B cell (primary cell): ENCODE measurements around the gene RNU11. TPM values are rescaled to one million over a fixed set of nuclear protein-coding genes. Genes with fewer than 3 reads are reported as not detected.
"Not testable (repeated sequence)": the region's sequence is repeated elsewhere in the genome, so short reads cannot be mapped to it uniquely, and the experiment has no call there.

ENCODE experiments used
- ATAC-seq: fragments of 200-7000 bp; cut with Tn5 transposase; one replicate; pipeline ENCODE4 v1.10.0; 2021; ENCODE audit warnings: low read depth, mild to moderate bottlenecking, moderate number of reproducible peaks, moderate library complexity
- CTCF ChIA-PET: fragments of 350-600 bp; sonication (Branson Sonifier 250); formaldehyde crosslinking; loops from one replicate; lab custom pipeline; 2021; ENCODE audit warnings: antibody characterized with exemption, inconsistent platforms; lab: Charles Lee
- POLR2A ChIA-PET: fragments of 350-600 bp; sonication (Branson Sonifier 250); formaldehyde crosslinking; loops from one replicate; lab custom pipeline; 2021; ENCODE audit warnings: antibody characterized with exemption; lab: Charles Lee
- DNase-seq: peaks from one replicate; pipeline ENCODE4 v3.0.0; 2013
- H2AFZ ChIP-seq: 2 replicates; pipeline ENCODE4 v1.6.1; 2012; ENCODE audit warnings: mild to moderate bottlenecking, low read depth, low read length; ENCODE audit not compliant: insufficient read depth, poor library complexity, severe bottlenecking
- H3K27ac ChIP-seq, 2 donors: 1 replicate in 1 of 2; 2 replicates in 1 of 2; pipeline ENCODE4 v1.5.1; 2012 to 2013; ENCODE audit warnings: low read length in 2 of 2, mild to moderate bottlenecking in 2 of 2, moderate library complexity in 1 of 2
- H3K27me3 ChIP-seq, 4 experiments: fragments of 200-600 bp in 1 of 4; sonication (generic) in 1 of 4; replicated peaks in 1 of 4; 1 replicate in 2 of 4; 2 replicates in 2 of 4; pipeline versions ENCODE4 v1.6.1 to v1.7.0; 2013 to 2016; ENCODE audit warnings: low read length in 3 of 4, mild to moderate bottlenecking in 2 of 4, mixed read lengths in 1 of 4, moderate library complexity in 1 of 4; ENCODE audit not compliant: insufficient read depth in 4 of 4, control insufficient read depth in 3 of 4; ENCODE audit errors: control extremely low read depth in 1 of 4
- H3K36me3 ChIP-seq, 2 experiments: replicated peaks in 1 of 2; 1 replicate in 1 of 2; 2 replicates in 1 of 2; pipeline versions ENCODE4 v1.6.1 to v1.7.1; 2013; ENCODE audit warnings: low read length in 1 of 2; ENCODE audit not compliant: insufficient read depth in 2 of 2, control insufficient read depth in 1 of 2; ENCODE audit errors: control extremely low read depth in 1 of 2, extremely low read depth in 1 of 2
- H3K4me1 ChIP-seq, 2 donors: fragments of 200-600 bp in 1 of 2; sonication (generic) in 1 of 2; 1 replicate in 1 of 2; 2 replicates in 1 of 2; pipeline versions ENCODE4 v1.5.1 to v1.6.1; 2013 to 2017; ENCODE audit warnings: low read length in 2 of 2; ENCODE audit not compliant: control insufficient read depth in 2 of 2, insufficient read depth in 2 of 2
- H3K4me2 ChIP-seq: replicated peaks from 2 replicates; pipeline ENCODE3; 2012; ENCODE audit warnings: mild to moderate bottlenecking, low read depth, low read length; ENCODE audit not compliant: poor library complexity, severe bottlenecking
- H3K4me3 ChIP-seq, 5 experiments: fragments of 200-600 bp in 1 of 5; sonication (generic) in 1 of 5; 1 replicate in 3 of 5; 2 replicates in 2 of 5; pipeline versions ENCODE4 v1.5.1 to v1.7.0; 2011 to 2016; ENCODE audit warnings: low read length in 4 of 5, mild to moderate bottlenecking in 4 of 5, low read depth in 2 of 5, control low read depth in 1 of 5, moderate library complexity in 1 of 5; ENCODE audit not compliant: insufficient read depth in 1 of 5; ENCODE audit errors: control extremely low read depth in 1 of 5, extremely low read depth in 1 of 5
- H3K79me2 ChIP-seq: fragments of 200-600 bp; sonication (generic); one replicate; pipeline ENCODE4 v1.6.0; 2016; ENCODE audit warnings: low read length; ENCODE audit not compliant: control insufficient read depth, insufficient read depth
- H3K9ac ChIP-seq: fragments of 200-600 bp; sonication (generic); 2 replicates; pipeline ENCODE4 v1.6.1; 2017; ENCODE audit warnings: mild to moderate bottlenecking, low read length, moderate library complexity
- H3K9me3 ChIP-seq, 3 donors: one replicate each; pipeline versions ENCODE4 v1.6.1 to v1.7.1; 2013; ENCODE audit warnings: low read length in 2 of 3; ENCODE audit not compliant: control insufficient read depth in 2 of 3, insufficient read depth in 1 of 3; ENCODE audit errors: control extremely low read depth in 1 of 3
- H4K20me1 ChIP-seq: 2 replicates; pipeline ENCODE4 v1.6.0; 2012; ENCODE audit warnings: mild to moderate bottlenecking, low read length; ENCODE audit not compliant: insufficient read depth, control insufficient read depth, poor library complexity, severe bottlenecking
- H3K27ac Mint-ChIP-seq: one replicate; pipeline ENCODE4 v1.8.0; 2021; ENCODE audit warnings: mixed read lengths
- H3K27me3 Mint-ChIP-seq: one replicate; pipeline ENCODE4 v1.8.0; 2021; ENCODE audit warnings: mixed read lengths
- H3K4me1 Mint-ChIP-seq: one replicate; pipeline ENCODE4 v1.8.0; 2021; ENCODE audit warnings: mixed read lengths
- H3K4me3 Mint-ChIP-seq: one replicate; pipeline ENCODE4 v1.8.0; 2021; ENCODE audit warnings: mixed read lengths
- H3K9me3 Mint-ChIP-seq: one replicate; pipeline ENCODE4 v1.8.0; 2022; ENCODE audit warnings: mixed read lengths; ENCODE audit not compliant: insufficient read depth
- EZH2 ChIP-seq: IDR thresholded peaks from 2 replicates; pipeline ENCODE4 v1.6.1; 2012; ENCODE audit warnings: borderline replicate concordance, low read depth, mild to moderate bottlenecking, moderate library complexity, low read length; ENCODE audit not compliant: insufficient read depth, poor library complexity, severe bottlenecking
- WGBS: methylation state at CpG from one replicate; pipeline ENCODE4 v1.1.5; 2013; ENCODE audit warnings: missing lambda C conversion rate; ENCODE audit not compliant: insufficient coverage; 5-methylcytosine and 5-hydroxymethylcytosine counted together
- intact Hi-C: fragments of 100-400 bp; cut with micrococcal nuclease; formaldehyde crosslinking; loops from one replicate; pipeline ENCODE4 v1.10.0; 2022
- polyA plus RNA-seq: library from polyadenylated mRNA; depleted of rRNA; stranded (reverse); fragments of >200 nt; gene quantifications from 2 replicates; pipeline ENCODE4 v1.2.3, GENCODE V29; 2012
- total RNA-seq, 2 donors: library from RNA; stranded (reverse); fragments of 120-200 nt in 1 of 2; gene quantifications; 1 replicate in 1 of 2; 2 replicates in 1 of 2; pipeline versions ENCODE4 v1.2.3 to v1.2.4, GENCODE V29; 2013 to 2022
- TF ChIP-seq, protein P1 (sequence below): fragments of 200-600 bp; IDR thresholded peaks from one replicate; pipeline ENCODE4 v1.8.0; 2022; ENCODE audit warnings: antibody characterized with exemption, mild to moderate bottlenecking

RNU11 gene
- total and polyA plus RNA-seq, 2 donors (not counting 1 experiment from before 2014, with no cell fraction given) = not detected

- ATAC-seq (no peak), DNase-seq (no peak)
- Mint-ChIP-seq H3K27me3 (no peaks in the 10 kb centered on the region), H3K4me3 (no peak overlapping the region), H3K4me1 (peaks cover 53% of the 10 kb centered on the region), H3K27ac (peak overlapping the region; percentile 62), H3K9me3 (no peaks in the 10 kb centered on the region)
- intact Hi-C loops = loop anchor here (10.0 kb wide), 1 partner anchor 401 kb away; no protein-coding TSS in a partner anchor
- H3K27me3 ChIP-seq = no peaks in the 10 kb centered on the region
- peaks cover 33 to 41% of the 10 kb centered on the region in 2 donors for H3K4me1 ChIP-seq
- ChIA-PET POLR2A (interaction anchor here (0.7 to 3.1 kb wide), 2 partner anchors 21 to 90 kb away, joined by 3 to 41 read pairs; partner anchors contain the start of gene YTHDF2), CTCF (no interaction called here)
- peaks cover 30% of the 10 kb centered on the region for H3K79me2 ChIP-seq
- WGBS = no CpG with 5 or more reads among the region's 1 CpG
- no peaks in the 10 kb centered on the region for H3K9me3 ChIP-seq
- TF ChIP-seq, protein P1, sequence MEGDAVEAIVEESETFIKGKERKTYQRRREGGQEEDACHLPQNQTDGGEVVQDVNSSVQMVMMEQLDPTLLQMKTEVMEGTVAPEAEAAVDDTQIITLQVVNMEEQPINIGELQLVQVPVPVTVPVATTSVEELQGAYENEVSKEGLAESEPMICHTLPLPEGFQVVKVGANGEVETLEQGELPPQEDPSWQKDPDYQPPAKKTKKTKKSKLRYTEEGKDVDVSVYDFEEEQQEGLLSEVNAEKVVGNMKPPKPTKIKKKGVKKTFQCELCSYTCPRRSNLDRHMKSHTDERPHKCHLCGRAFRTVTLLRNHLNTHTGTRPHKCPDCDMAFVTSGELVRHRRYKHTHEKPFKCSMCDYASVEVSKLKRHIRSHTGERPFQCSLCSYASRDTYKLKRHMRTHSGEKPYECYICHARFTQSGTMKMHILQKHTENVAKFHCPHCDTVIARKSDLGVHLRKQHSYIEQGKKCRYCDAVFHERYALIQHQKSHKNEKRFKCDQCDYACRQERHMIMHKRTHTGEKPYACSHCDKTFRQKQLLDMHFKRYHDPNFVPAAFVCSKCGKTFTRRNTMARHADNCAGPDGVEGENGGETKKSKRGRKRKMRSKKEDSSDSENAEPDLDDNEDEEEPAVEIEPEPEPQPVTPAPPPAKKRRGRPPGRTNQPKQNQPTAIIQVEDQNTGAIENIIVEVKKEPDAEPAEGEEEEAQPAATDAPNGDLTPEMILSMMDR = no peak
- no peak for TF ChIP-seq EZH2
- H3K4me3 ChIP-seq = no peak overlapping the region
- H2AFZ ChIP-seq = no peak overlapping the region
- H3K9ac ChIP-seq = no peak overlapping the region
- H3K36me3 ChIP-seq = no peaks in the 10 kb centered on the region
- no peak overlapping the region for H3K27ac ChIP-seq
- H4K20me1 ChIP-seq = no peaks in the 10 kb centered on the region
- no peak overlapping the region for H3K4me2 ChIP-seq
These were observed 2.4 kb upstream of the RNU11 start for GRCh38 chr1:28646040-28646439.

DNA sequence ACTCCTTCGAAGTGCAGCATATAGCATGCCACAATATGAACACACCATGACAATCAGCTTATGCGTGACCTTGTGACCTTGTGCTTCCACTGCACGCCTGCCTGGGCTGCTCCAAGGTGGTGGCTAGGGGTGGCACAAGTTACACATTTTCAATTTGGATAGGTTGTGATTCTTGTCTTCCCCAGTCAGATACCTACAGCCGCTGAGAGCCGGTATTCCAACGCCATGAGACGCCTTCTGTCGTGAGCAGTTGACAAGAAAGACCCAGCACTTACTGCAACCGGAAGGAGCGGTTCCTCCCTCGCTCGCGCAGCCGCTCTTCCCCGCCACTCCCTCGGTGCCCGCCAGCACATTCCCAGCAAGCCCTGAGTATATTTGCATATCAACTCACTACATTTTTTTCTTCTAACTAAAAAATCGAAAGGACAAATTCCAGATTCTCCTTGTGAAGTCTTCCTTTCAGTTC, 359 bp upstream of the RNU11 start:
- Histone ChIP-seq H3K36me3 (no peaks in the 10 kb centered on the region), H3K27me3 (no peaks in the 10 kb centered on the region), H3K9ac (peak overlapping the region; percentile 80), H3K27ac (peak overlapping the region; percentile 93 to 100), H3K4me3 (peak overlapping the region; percentile 9 to 55 (median 46)), H4K20me1 (no peaks in the 10 kb centered on the region), H3K9me3 (no peaks in the 10 kb centered on the region), H3K79me2 (peaks cover 13% of the 10 kb centered on the region), H2AFZ (peak overlapping the region; percentile 72), H3K4me1 (peaks cover 25 to 33% of the 10 kb centered on the region in 2 donors), H3K4me2 (peak overlapping the region; percentile 72)
- no peaks in the 10 kb centered on the region for H3K27me3 Mint-ChIP-seq
- intact Hi-C loops = loop anchor here (1.0 to 10.0 kb wide), 8 partner anchors 20 to 403 kb away; partner anchors contain the start of genes GMEB1, SESN2, TRNAU1AP and YTHDF2
- POLR2A ChIA-PET = interaction anchor here (0.6 to 3.5 kb wide), 22 partner anchors 13 to 1920 kb away, joined by 3 to 67 read pairs (median 4); partner anchors contain the start of genes GMEB1, MED18, SRSF4 and TRNAU1AP
- TF ChIP-seq, protein P1 = no peak
- TF ChIP-seq EZH2 = no peak
- DNase-seq (peak; percentile 97), ATAC-seq (peak; percentile 75)
- peak overlapping the region; percentile 94 for H3K4me3 Mint-ChIP-seq
- no peaks in the 10 kb centered on the region for H3K9me3 Mint-ChIP-seq
- CTCF ChIA-PET = interaction anchor here (0.7 to 1.9 kb wide), 5 partner anchors 12 to 533 kb away, joined by 3 to 14 read pairs (median 3); partner anchors contain the start of genes GMEB1 and YTHDF2
- peak overlapping the region; percentile 100 for H3K27ac Mint-ChIP-seq
- peaks cover 36% of the 10 kb centered on the region for H3K4me1 Mint-ChIP-seq
- 0% methylated on average over 15 of the region's 18 CpGs for WGBS

GRCh38 chr1:28653063-28653462, 4.7 kb downstream of the RNU11 start:
- peaks cover 10% of the 10 kb centered on the region for H3K4me1 Mint-ChIP-seq
- H3K9ac ChIP-seq, ATAC-seq, H3K9me3 Mint-ChIP-seq, H3K4me2 ChIP-seq, H3K27ac ChIP-seq, H3K27me3 Mint-ChIP-seq, DNase-seq, H3K4me3 ChIP-seq, H2AFZ ChIP-seq, intact Hi-C loops, H4K20me1 ChIP-seq, H3K4me3 Mint-ChIP-seq, H3K79me2 ChIP-seq, H3K9me3 ChIP-seq, H3K4me1 ChIP-seq, H3K27ac Mint-ChIP-seq, H3K36me3 ChIP-seq, H3K27me3 ChIP-seq: not testable (repeated sequence)
- ChIA-PET CTCF (interaction anchor here (0.7 to 1.9 kb wide), 3 partner anchors 10 to 294 kb away, joined by 3 to 7 read pairs (median 4); partner anchors contain the start of gene TAF12), POLR2A (interaction anchor here (0.9 kb wide), 1 partner anchor 9 kb away, joined by 4 read pairs; no protein-coding TSS in a partner anchor)
- WGBS = 94% methylated on average over 7 of the region's 13 CpGs
